GM13977 (cell line): Measurements from ENCODE around the gene TLE7.

ENCODE experiments used
- DNase-seq: peaks from one replicate; pipeline ENCODE4 v3.0.0; 2012; ENCODE audit warnings: low spot score
- in situ Hi-C: fragments of 300-500 bp; cut with MboI; formaldehyde crosslinking; loops from one replicate; pipeline ENCODE4 v1.12.0; 2022; ENCODE audit warnings: low sequenced_read_pairs, low pct_unique_long_range_greater_than_20kb, mixed read lengths, inconsistent platforms; ENCODE audit not compliant: unreplicated experiment
- TF ChIP-seq, protein P1 (sequence below): IDR thresholded peaks from 2 replicates; pipeline ENCODE4 v1.5.1; 2012; ENCODE audit warnings: mild to moderate bottlenecking, control low read depth; ENCODE audit not compliant: insufficient read depth; ENCODE audit errors: extremely low read depth, missing control alignments

TLE7 gene

GRCh38 chr16:71456801-71457200 is 14.9 kb upstream of the TLE7 start:
- TF ChIP-seq, protein P1, sequence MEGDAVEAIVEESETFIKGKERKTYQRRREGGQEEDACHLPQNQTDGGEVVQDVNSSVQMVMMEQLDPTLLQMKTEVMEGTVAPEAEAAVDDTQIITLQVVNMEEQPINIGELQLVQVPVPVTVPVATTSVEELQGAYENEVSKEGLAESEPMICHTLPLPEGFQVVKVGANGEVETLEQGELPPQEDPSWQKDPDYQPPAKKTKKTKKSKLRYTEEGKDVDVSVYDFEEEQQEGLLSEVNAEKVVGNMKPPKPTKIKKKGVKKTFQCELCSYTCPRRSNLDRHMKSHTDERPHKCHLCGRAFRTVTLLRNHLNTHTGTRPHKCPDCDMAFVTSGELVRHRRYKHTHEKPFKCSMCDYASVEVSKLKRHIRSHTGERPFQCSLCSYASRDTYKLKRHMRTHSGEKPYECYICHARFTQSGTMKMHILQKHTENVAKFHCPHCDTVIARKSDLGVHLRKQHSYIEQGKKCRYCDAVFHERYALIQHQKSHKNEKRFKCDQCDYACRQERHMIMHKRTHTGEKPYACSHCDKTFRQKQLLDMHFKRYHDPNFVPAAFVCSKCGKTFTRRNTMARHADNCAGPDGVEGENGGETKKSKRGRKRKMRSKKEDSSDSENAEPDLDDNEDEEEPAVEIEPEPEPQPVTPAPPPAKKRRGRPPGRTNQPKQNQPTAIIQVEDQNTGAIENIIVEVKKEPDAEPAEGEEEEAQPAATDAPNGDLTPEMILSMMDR = no peak
- DNase-seq = no peak
- in situ Hi-C loops = no loop called here

GRCh38 chr16:71453036-71453435 is 11.2 kb upstream of the TLE7 start:
- in situ Hi-C loops = no loop called here
- no peak for DNase-seq
- TF ChIP-seq, protein P1 = no peak

- TF ChIP-seq, protein P1 = no peak
- DNase-seq = no peak
- in situ Hi-C loops = no loop called here
Observed at GRCh38 chr16:71449020-71449419, 7.2 kb upstream of the TLE7 start.

GRCh38 chr16:71448274-71448866 is 6.5 kb upstream of the TLE7 start:
- TF ChIP-seq, protein P1 = no peak
- DNase-seq = no peak
- in situ Hi-C loops = no loop called here

DNA sequence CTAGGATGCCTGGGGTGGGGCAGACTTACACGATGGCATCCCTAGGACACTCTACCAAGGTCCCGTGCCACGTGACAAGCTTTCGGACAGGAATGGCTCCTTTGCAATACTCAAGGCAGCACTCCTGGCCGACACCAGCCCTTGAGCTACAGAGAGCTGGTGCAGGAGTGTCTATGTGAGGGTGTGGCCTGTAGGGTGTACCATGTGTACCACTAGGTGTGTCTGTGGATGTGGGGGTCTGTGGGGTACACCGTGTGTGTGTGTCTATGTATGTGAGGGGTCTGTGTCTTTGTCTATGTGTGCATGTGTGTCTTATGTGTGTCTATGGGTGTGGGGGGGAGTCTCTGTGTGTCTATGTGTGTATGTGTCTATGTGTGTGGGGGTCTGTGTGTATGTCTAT is 1.9 kb upstream of the TLE7 start:
- TF ChIP-seq, protein P1 = no peak
- in situ Hi-C loops = no loop called here
- DNase-seq = no peak

DNA sequence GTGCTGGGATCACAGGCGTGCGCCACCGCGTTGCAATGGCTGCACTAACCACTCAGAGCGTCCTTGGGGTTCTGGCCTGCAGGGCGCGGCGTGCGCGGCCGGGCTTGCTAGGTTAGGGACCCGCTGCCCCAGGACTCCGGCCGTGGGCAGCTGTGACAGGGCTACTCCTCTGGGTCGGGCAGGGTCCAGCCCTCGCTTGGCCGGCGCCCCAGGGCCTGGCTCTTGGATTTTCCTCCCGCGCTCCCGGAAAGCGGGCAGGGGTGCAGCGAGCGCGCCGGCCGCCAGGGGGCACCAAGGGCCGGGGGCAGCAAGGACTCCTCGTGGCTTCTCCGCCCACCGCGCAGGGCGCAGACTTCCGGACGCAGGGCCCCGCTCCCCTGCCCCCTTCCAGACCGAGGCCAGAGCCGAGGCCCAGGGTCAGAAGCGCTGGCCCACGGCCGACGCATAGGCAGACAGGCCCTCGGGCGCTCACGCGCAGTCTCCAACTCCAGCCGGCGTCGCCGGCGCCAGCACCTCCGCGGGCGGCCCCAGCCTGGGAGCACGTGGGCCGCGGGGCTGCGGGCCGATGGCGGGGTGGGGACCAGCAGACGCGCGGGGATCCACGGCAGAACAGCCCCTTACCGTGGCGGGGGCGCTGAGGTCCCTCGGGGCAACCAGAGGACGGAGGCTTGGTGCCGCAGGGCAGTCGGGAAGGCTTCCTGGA is 355 bp downstream of the TLE7 start:
- in situ Hi-C loops = no loop called here
- peak; percentile 46 for DNase-seq
- TF ChIP-seq, protein P1 = peak; percentile 53
